B cell (primary cell): Measurements from ENCODE around the gene DHRS7.

Experiments used
- CTCF ChIP-seq: fragments of 200-600 bp; IDR thresholded peaks from one replicate; pipeline ENCODE4 v1.8.0; 2022; ENCODE audit warnings: antibody characterized with exemption, mild to moderate bottlenecking
- EZH2 ChIP-seq: IDR thresholded peaks from 2 replicates; pipeline ENCODE4 v1.6.1; 2012; ENCODE audit warnings: borderline replicate concordance, low read depth, mild to moderate bottlenecking, moderate library complexity, low read length; ENCODE audit not compliant: insufficient read depth, poor library complexity, severe bottlenecking

GRCh38 chr14:60189923-60190840 lies 25.0 kb upstream of the DHRS7 start:
- TF ChIP-seq CTCF: no peak
- no peak for TF ChIP-seq EZH2
